ENCODE data around the gene DDX1. TPM values are rescaled to one million over a fixed set of nuclear protein-coding genes. Genes with fewer than 3 reads are reported as not detected.

Gene DDX1
- total and polyA plus RNA-seq, 2 of the 4 experiments (the other 2 are of a cell fraction): 73.6 to 74.9 TPM

DNA sequence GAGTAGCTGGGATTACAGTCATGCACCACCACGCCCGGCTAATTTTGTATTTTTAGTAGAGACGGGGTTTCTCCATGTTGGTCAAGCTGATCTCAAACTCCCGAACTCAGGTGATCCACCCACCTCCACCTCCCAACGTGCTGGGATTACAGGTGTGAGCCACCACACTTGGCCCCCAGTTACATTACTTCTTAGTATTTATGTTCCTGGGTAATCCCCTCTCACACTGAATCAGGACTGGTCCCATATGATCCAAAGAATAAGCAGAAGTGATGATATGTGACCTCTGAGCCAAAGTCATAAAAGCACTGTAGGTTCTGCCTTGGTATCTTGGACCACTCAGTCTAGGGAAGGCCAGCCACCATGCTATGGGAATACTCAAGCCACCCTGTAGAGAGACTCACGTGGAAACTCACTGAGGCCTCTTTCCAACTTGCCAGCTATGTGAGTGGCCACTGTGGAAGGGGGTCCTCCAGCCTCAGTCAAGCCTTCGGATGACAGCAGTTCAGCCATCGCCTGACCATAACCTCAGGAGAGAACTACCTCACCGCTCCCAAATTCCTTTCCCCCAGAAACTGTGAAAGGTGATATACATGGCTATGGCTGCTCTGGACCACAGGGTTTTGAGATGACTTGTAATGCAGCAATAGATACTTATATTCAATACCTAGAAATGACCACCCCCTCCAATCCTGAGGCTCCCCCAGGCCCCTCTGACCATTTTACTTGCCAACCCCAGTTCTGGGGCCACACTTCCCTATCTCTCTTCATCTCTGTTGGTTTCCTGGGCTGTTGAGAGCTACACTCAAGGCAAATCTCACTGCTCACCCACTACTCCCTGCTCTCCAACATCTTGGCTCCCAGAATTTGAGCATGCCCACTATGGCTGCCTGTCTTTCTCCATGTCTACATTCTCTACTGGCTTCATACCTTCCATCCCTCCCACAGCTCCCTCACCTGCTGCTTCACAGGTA, 80.5 kb downstream of the DDX1 start:
- no peak overlapping the region for H2BK20ac ChIP-seq (ENCODE audit: low read depth, low read length)
- no peak overlapping the region for H2AK5ac ChIP-seq (ENCODE audit: low read depth, low read length)
- no peaks in the 10 kb centered on the region for H3K27me3 ChIP-seq (ENCODE audit: control insufficient read depth, insufficient read depth, low read length)
- H3K27ac ChIP-seq (ENCODE audit: insufficient read depth, low read length): no peak overlapping the region
- H2AK9ac ChIP-seq (replicated peaks; ENCODE audit: low read depth, low read length, poor library complexity): no peak overlapping the region
- no peak overlapping the region for H3K23ac ChIP-seq (ENCODE audit: low read depth, low read length)
- ChIA-PET POLR2A (ENCODE audit: unreplicated experiment) (no interaction called here), CTCF (no interaction called here)
- no TSS peak for BruUV-seq (replicated peaks)
- no peak overlapping the region for H3K18ac ChIP-seq (ENCODE audit: low read depth, low read length)
- dilution Hi-C loops (cut with HindIII; ENCODE audit: low sequenced_read_pairs, unreplicated experiment): no loop called here
- intact Hi-C loops (cut with micrococcal nuclease): no loop called here
- no peak overlapping the region for H4K5ac ChIP-seq (ENCODE audit: low read depth, low read length)
- no peak overlapping the region for H4K91ac ChIP-seq (ENCODE audit: insufficient read depth, low read depth, low read length)
- in situ Hi-C loops (cut with MboI; ENCODE audit: low sequenced_read_pairs): no loop called here
- DNase-seq (no peak), ATAC-seq (ENCODE audit: low read depth) (no peak)
- no peak overlapping the region for H2BK5ac ChIP-seq (ENCODE audit: low read depth, low read length, poor library complexity, severe bottlenecking)
- H3K36me3 ChIP-seq (ENCODE audit: control insufficient read depth, insufficient read depth, low read length): no peaks in the 10 kb centered on the region
- no peak overlapping the region for H2BK120ac ChIP-seq (ENCODE audit: low read depth, low read length)
- H3K4me1 ChIP-seq (ENCODE audit: control insufficient read depth, insufficient read depth, low read length): no peaks in the 10 kb centered on the region
- H3K56ac ChIP-seq (ENCODE audit: extremely low read depth, insufficient read depth, low read length): no peak overlapping the region
- no peak overlapping the region for H3K14ac ChIP-seq (replicated peaks; ENCODE audit: low read depth, low read length)
- no peaks in the 10 kb centered on the region for H3K79me1 ChIP-seq (ENCODE audit: low read depth in 1 of 2, low read length in 2 of 2)
- no peak overlapping the region for H2BK15ac ChIP-seq (ENCODE audit: low read depth, low read length)
- H3K4me3 ChIP-seq (ENCODE audit: insufficient read depth, low read depth, low read length): no peak overlapping the region
- no peak overlapping the region for H4K8ac ChIP-seq (ENCODE audit: low read depth in 2 of 2, low read length in 2 of 2)
- no peaks in the 10 kb centered on the region for H4K20me1 ChIP-seq (ENCODE audit: insufficient read depth, low read length)
- WGBS, 2 experiments (ENCODE audit: extremely low coverage in 2 of 2, insufficient read length in 1 of 2): 60% methylated on average over 1 of the region's 9 CpGs; no CpG with 5 or more reads in 1 of the 2 experiments
- TF ChIP-seq MAFK (IDR thresholded peaks at IDR 0.05; ENCODE audit: low read depth, low read length): no peak
- TF ChIP-seq FOS (IDR thresholded peaks at IDR 0.05; ENCODE audit: low read depth, low read length): no peak
- no peak overlapping the region for H2AFZ ChIP-seq (replicated peaks; ENCODE audit: low read length, poor library complexity)
- no peaks in the 10 kb centered on the region; the same call in 1 of the 2 replicates for H3K9me3 ChIP-seq (ENCODE audit: control insufficient read depth, insufficient read depth, low read length)
- no peaks in the 10 kb centered on the region for H3K9me1 ChIP-seq (ENCODE audit: insufficient read depth, low read length)
- no peak overlapping the region for H3K4me2 ChIP-seq (ENCODE audit: low read depth, low read length)
- H3K4ac ChIP-seq (ENCODE audit: low read depth, low read length): no peak overlapping the region
- no peak overlapping the region for H3K9ac ChIP-seq (ENCODE audit: low read depth, low read length)

All from IMR-90 (cell line).